H1 (cell line): ENCODE measurements around the gene NOL9. TPM values are rescaled to one million over a fixed set of nuclear protein-coding genes. Genes with fewer than 3 reads are reported as not detected.
A peak's percentile ranks its signal among the peaks of the same experiment; 100 is the strongest.

ENCODE experiments used
- CTCF ChIA-PET: fragments of 300-600 bp; sonication (Branson Sonifier 250); formaldehyde crosslinking; loops from one replicate; lab custom pipeline; 2021; ENCODE audit not compliant: partially characterized antibody; lab: Charles Lee
- POLR2A ChIA-PET: fragments of 300-600 bp; sonication (Branson Sonifier 250); formaldehyde crosslinking; loops from one replicate; lab custom pipeline; 2021; ENCODE audit warnings: inconsistent platforms; ENCODE audit not compliant: partially characterized antibody; lab: Charles Lee
- DNase-seq, 2 experiments: peaks; one replicate each; pipeline versions ENCODE4 v3.0.0 to v3.0.0-alpha.2; 2010 to 2022; ENCODE audit warnings: low spot score in 2 of 2, low read depth in 1 of 2, mixed read lengths in 1 of 2
- FAIRE-seq: peaks from 2 replicates; lab custom pipeline; 2011; peaks lifted over from hg19 to GRCh38; lab: Jason Lieb, UNC
- H2AFZ ChIP-seq: 2 replicates; pipeline ENCODE4 v1.8.1; 2012; ENCODE audit warnings: low read length, inconsistent platforms
- H2AK5ac ChIP-seq: 2 replicates; pipeline ENCODE4 v1.6.1; 2013; ENCODE audit warnings: low read depth, low read length
- H2BK120ac ChIP-seq: replicated peaks from 2 replicates; pipeline ENCODE3; 2013; ENCODE audit warnings: low read depth, low read length, inconsistent platforms
- H2BK12ac ChIP-seq: 2 replicates; pipeline ENCODE4 v1.6.1; 2013; ENCODE audit warnings: low read depth, low read length
- H2BK15ac ChIP-seq: 2 replicates; pipeline ENCODE4 v1.6.1; 2013; ENCODE audit warnings: low read length
- H2BK20ac ChIP-seq: 2 replicates; pipeline ENCODE4 v1.6.1; 2013; ENCODE audit warnings: low read length
- H2BK5ac ChIP-seq: 2 replicates; pipeline ENCODE4 v1.6.1; 2013; ENCODE audit warnings: low read depth, low read length
- H3K14ac ChIP-seq: 2 replicates; pipeline ENCODE4 v1.6.1; 2013; ENCODE audit warnings: inconsistent platforms; ENCODE audit not compliant: insufficient read length
- H3K18ac ChIP-seq: 2 replicates; pipeline ENCODE4 v1.6.1; 2013; ENCODE audit warnings: low read length; ENCODE audit errors: extremely low read depth
- H3K23ac ChIP-seq: 2 replicates; pipeline ENCODE4 v1.6.1; 2013; ENCODE audit warnings: inconsistent platforms; ENCODE audit not compliant: insufficient read length
- H3K23me2 ChIP-seq: 2 replicates; pipeline ENCODE4 v1.6.1; 2013; ENCODE audit warnings: low read depth, low read length
- H3K27ac ChIP-seq: 2 replicates; pipeline ENCODE4 v1.6.1; 2011; ENCODE audit warnings: low read depth, low read length, inconsistent platforms
- H3K27me3 ChIP-seq, 4 experiments: replicated peaks in 1 of 4; 1 replicate in 1 of 4; 2 replicates in 3 of 4; pipeline versions ENCODE4 v1.6.1 to v1.8.1; 2011 to 2013; ENCODE audit warnings: low read length in 3 of 4, mild to moderate bottlenecking in 3 of 4, inconsistent platforms in 2 of 4, mixed read lengths in 2 of 4, moderate library complexity in 1 of 4; ENCODE audit not compliant: control insufficient read depth in 3 of 4, insufficient read depth in 3 of 4; ENCODE audit errors: extremely low read depth in 1 of 4
- H3K36me3 ChIP-seq, 4 experiments: 2 replicates each; pipeline versions ENCODE4 v1.6.1 to v1.8.1; 2011 to 2013; ENCODE audit warnings: mild to moderate bottlenecking in 4 of 4, low read length in 3 of 4, moderate library complexity in 2 of 4, control low read depth in 1 of 4, inconsistent platforms in 1 of 4; ENCODE audit not compliant: insufficient read depth in 4 of 4, control insufficient read depth in 2 of 4
- H3K4ac ChIP-seq: replicated peaks from 2 replicates; pipeline ENCODE3; 2013; ENCODE audit warnings: low read length, low read depth, mixed read lengths, inconsistent platforms; ENCODE audit not compliant: insufficient read length
- H3K4me1 ChIP-seq, 4 experiments: replicated peaks in 1 of 4; 1 replicate in 1 of 4; 2 replicates in 3 of 4; pipeline versions ENCODE4 v1.6.1 to v1.8.1; 2011 to 2013; ENCODE audit warnings: low read length in 3 of 4, inconsistent platforms in 2 of 4, mixed read lengths in 1 of 4; ENCODE audit not compliant: insufficient read depth in 4 of 4, control insufficient read depth in 3 of 4
- H3K4me2 ChIP-seq, 2 experiments: 2 replicates each; pipeline versions ENCODE4 v1.6.1 to v1.8.1; 2011 to 2013; ENCODE audit warnings: low read depth in 2 of 2, low read length in 2 of 2, control low read depth in 1 of 2, inconsistent platforms in 1 of 2, mild to moderate bottlenecking in 1 of 2; ENCODE audit not compliant: insufficient read depth in 1 of 2
- H3K4me3 ChIP-seq, 4 experiments: fragments of 200-600, 300-600 bp in 1 of 4; sonication (generic), shearing (Covaris generic), sonication (Bioruptor Twin) in 1 of 4; 2 replicates each; pipeline versions ENCODE4 v1.5.1 to v1.8.1; 2011 to 2016; ENCODE audit warnings: low read length in 4 of 4, low read depth in 3 of 4, control low read depth in 2 of 4, inconsistent platforms in 2 of 4, mild to moderate bottlenecking in 2 of 4, mixed read lengths in 1 of 4, moderate library complexity in 1 of 4; ENCODE audit not compliant: insufficient read depth in 2 of 4; ENCODE audit errors: extremely low read depth in 1 of 4
- H3K56ac ChIP-seq: replicated peaks from 2 replicates; pipeline ENCODE3; 2013; ENCODE audit warnings: low read depth, mild to moderate bottlenecking, mixed read lengths, low read length, inconsistent platforms; ENCODE audit not compliant: insufficient read length
- H3K79me1 ChIP-seq: 2 replicates; pipeline ENCODE4 v1.6.1; 2013; ENCODE audit warnings: low read depth, low read length, control low read depth
- H3K79me2 ChIP-seq, 2 experiments: 2 replicates each; pipeline versions ENCODE4 v1.6.1 to v1.8.1; 2012 to 2013; ENCODE audit warnings: low read length in 2 of 2, mild to moderate bottlenecking in 2 of 2, inconsistent platforms in 1 of 2; ENCODE audit not compliant: insufficient read depth in 2 of 2, control insufficient read depth in 1 of 2
- H3K9ac ChIP-seq, 4 experiments: replicated peaks in 1 of 4; 1 replicate in 1 of 4; 2 replicates in 3 of 4; pipeline versions ENCODE4 v1.6.1 to v1.8.1; 2011 to 2013; ENCODE audit warnings: low read depth in 3 of 4, low read length in 3 of 4, control low read depth in 2 of 4, mild to moderate bottlenecking in 2 of 4, moderate library complexity in 2 of 4, inconsistent platforms in 1 of 4; ENCODE audit errors: extremely low read depth in 1 of 4
- H3K9me3 ChIP-seq, 2 experiments: 2 replicates each; pipeline versions ENCODE4 v1.6.1 to v1.8.1; 2012 to 2013; ENCODE audit warnings: mild to moderate bottlenecking in 2 of 2, moderate library complexity in 2 of 2, control low read depth in 1 of 2, inconsistent platforms in 1 of 2, low read depth in 1 of 2, low read length in 1 of 2, mixed read lengths in 1 of 2; ENCODE audit not compliant: insufficient read depth in 2 of 2
- H4K20me1 ChIP-seq, 2 experiments: replicated peaks in 1 of 2; 2 replicates each; pipeline versions ENCODE3 to v1.8.1; 2011 to 2013; ENCODE audit warnings: inconsistent platforms in 2 of 2, low read length in 2 of 2, mild to moderate bottlenecking in 1 of 2; ENCODE audit not compliant: insufficient read depth in 2 of 2, control insufficient read depth in 1 of 2
- H4K5ac ChIP-seq: 2 replicates; pipeline ENCODE4 v1.6.1; 2013; ENCODE audit warnings: low read length, low read depth, mixed read lengths, inconsistent platforms; ENCODE audit not compliant: insufficient read length
- H4K8ac ChIP-seq: 2 replicates; pipeline ENCODE4 v1.8.0; 2013; ENCODE audit warnings: mild to moderate bottlenecking, moderate library complexity, low read length, inconsistent platforms; ENCODE audit not compliant: insufficient read depth; ENCODE audit errors: extremely low read depth
- H4K91ac ChIP-seq: replicated peaks from 2 replicates; pipeline ENCODE3; 2013; ENCODE audit warnings: low read length, mixed read lengths, inconsistent platforms; ENCODE audit not compliant: insufficient read length
- ASH2L ChIP-seq: fragments of 200-600, 300-600 bp; sonication (generic); IDR thresholded peaks from one replicate; pipeline ENCODE4 v1.7.1; 2017; ENCODE audit warnings: low read length
- BACH1 ChIP-seq: IDR thresholded peaks from 2 replicates; pipeline ENCODE4 v1.6.1; 2012; ENCODE audit warnings: low read length, improper control_type of control experiment
- CHD2 ChIP-seq: IDR thresholded peaks from 2 replicates; pipeline ENCODE4 v1.6.1; 2012; ENCODE audit warnings: low read length, improper control_type of control experiment
- CREB1 ChIP-seq: IDR thresholded peaks from 2 replicates; pipeline ENCODE4 v1.6.1; 2012; ENCODE audit warnings: inconsistent platforms
- EP300 ChIP-seq, 2 experiments: IDR thresholded peaks; 1 replicate in 1 of 2; 2 replicates in 1 of 2; pipeline ENCODE4 v1.6.1; 2011 to 2012; ENCODE audit warnings: low read depth in 2 of 2, low read length in 2 of 2, mild to moderate bottlenecking in 2 of 2, borderline replicate concordance in 1 of 2, inconsistent platforms in 1 of 2, moderate library complexity in 1 of 2
- GABPA ChIP-seq: IDR thresholded peaks from 2 replicates; pipeline ENCODE4 v1.6.1; 2011; ENCODE audit warnings: mild to moderate bottlenecking, low read length, moderate library complexity, borderline replicate concordance; ENCODE audit not compliant: insufficient read depth
- NRF1 ChIP-seq: IDR thresholded peaks from 2 replicates; pipeline ENCODE4 v1.6.1; 2011; ENCODE audit warnings: mild to moderate bottlenecking, low read depth, low read length, improper control_type of control experiment
- PHF8 ChIP-seq: fragments of 200-600 bp; sonication (generic); conservative IDR thresholded peaks from 2 replicates; pipeline ENCODE4 v1.7.1; 2012; ENCODE audit warnings: low read depth, mild to moderate bottlenecking, inconsistent platforms, low read length, moderate library complexity
- POLR2AphosphoS5 ChIP-seq: IDR thresholded peaks from 2 replicates; pipeline ENCODE4 v1.6.1; 2011; ENCODE audit warnings: low read depth, low read length
- RBBP5 ChIP-seq: IDR thresholded peaks from 2 replicates; pipeline ENCODE4 v1.7.1; 2012; ENCODE audit warnings: low read depth, mild to moderate bottlenecking, inconsistent platforms, low read length, moderate library complexity, borderline replicate concordance
- SP2 ChIP-seq: IDR thresholded peaks from 2 replicates; pipeline ENCODE4 v1.6.1; 2012; ENCODE audit warnings: mild to moderate bottlenecking, low read length, inconsistent platforms
- TCF12 ChIP-seq: IDR thresholded peaks from 2 replicates; pipeline ENCODE4 v1.6.1; 2011; ENCODE audit warnings: low read depth, mild to moderate bottlenecking, low read length
- USF2 ChIP-seq: IDR thresholded peaks from 2 replicates; pipeline ENCODE4 v1.6.1; 2011; ENCODE audit warnings: low read length, improper control_type of control experiment
- WGBS, 2 experiments: shearing (Covaris generic) in 1 of 2; methylation state at CpG; one replicate each; pipeline versions ENCODE4 v1.1.6 to v1.1.7; 2013 to 2015; ENCODE audit warnings: low lambda C conversion rate in 2 of 2, mixed read lengths in 2 of 2, inconsistent platforms in 1 of 2, low coverage in 1 of 2, missing lambda C conversion rate in 1 of 2; ENCODE audit not compliant: insufficient replicate concordance in 2 of 2, insufficient coverage in 1 of 2, insufficient read length in 1 of 2; ENCODE audit errors: extremely low coverage in 1 of 2, missing lambda C conversion rate in 1 of 2; 5-methylcytosine and 5-hydroxymethylcytosine counted together
- polyA plus RNA-seq, 7 experiments: library from polyadenylated mRNA; depleted of rRNA in 3 of 7; stranded (reverse) in 5 of 7; unstranded in 2 of 7; fragments of >200 nt in 5 of 7; fragments of 200-250 nt in 2 of 7; gene quantifications; 1 replicate in 5 of 7; 2 replicates in 1 of 7; 4 replicates in 1 of 7; pipeline versions ENCODE4 v1.2.1 to v1.2.3, GENCODE V29; 2011 to 2013; ENCODE audit warnings: missing spikeins in 2 of 7, mixed read lengths in 2 of 7
- total RNA-seq: library from RNA; stranded (reverse); fragmentation: NEBNext Ultra II Directional; extraction: Animal tissue kit (Norgen Biotek cat#: 25700); gene quantifications from 2 replicates; pipeline ENCODE4 v1.2.1, GENCODE V29; 2021

NOL9 gene
- total and polyA plus RNA-seq, 2 of the 8 experiments (the other 6 are each of a cell fraction or from before 2014, with no cell fraction given) = 17.1 to 38.1 TPM

GRCh38 chr1:6491081-6491449 lies 63.2 kb downstream of the NOL9 start:
- Histone ChIP-seq H4K91ac (peak overlapping the region; percentile 52), H3K4me1 (peaks cover 0 to 34% (median 19%) of the 10 kb centered on the region in 4 experiments; a peak in 6 of 7 replicates), H2AFZ (no peak overlapping the region), H2BK12ac (0 out of 2 replicates have a peak overlapping the region, but pooled peaks have one; percentile 40), H3K23ac (no peak overlapping the region), H3K79me1 (no peaks in the 10 kb centered on the region; the same call in 1 of the 2 replicates), H3K9ac (no peak overlapping the region), H3K14ac (no peak overlapping the region), H3K56ac (no peak overlapping the region), H3K23me2 (peaks cover 11% of the 10 kb centered on the region; the same call in 1 of the 2 replicates), H2BK5ac (0 out of 2 replicates have a peak overlapping the region, but pooled peaks have one; percentile 48), H3K36me3 (no peaks in the 10 kb centered on the region), H3K27me3 (peaks cover 0 to 5% (median 4%) of the 10 kb centered on the region in 4 experiments; a peak in 5 of 7 replicates), H2BK120ac (no peak overlapping the region), H3K27ac (no peak overlapping the region), H4K5ac (no peak overlapping the region), H3K4me2 (peak overlapping the region; percentile 80 to 92), H3K4ac (no peak overlapping the region), H3K9me3 (no peaks in the 10 kb centered on the region), H4K20me1 (peaks cover 2 to 6% of the 10 kb centered on the region in 2 experiments), H2BK15ac (no peak overlapping the region; the same call in 1 of the 2 replicates), H2BK20ac (no peak overlapping the region; the same call in 1 of the 2 replicates), H3K4me3 (peak overlapping the region; percentile 45 to 80 (median 68)), H3K79me2 (no peaks in the 10 kb centered on the region), H2AK5ac (peak overlapping the region; percentile 83; the same call in 1 of the 2 replicates), H4K8ac (no peak overlapping the region; the same call in 1 of the 2 replicates), H3K18ac (no peak overlapping the region)
- FAIRE-seq = no peak
- DNase-seq = no peak
- CTCF ChIA-PET = interaction anchor here (0.6 to 12.0 kb wide), 18 partner anchors 8 to 143 kb away, joined by 3 to 168 read pairs (median 5); partner anchors contain the start of gene NOL9
- 23% methylated on average over 6 of the region's 6 CpGs; no CpG with 5 or more reads in 1 of the 2 experiments for WGBS, 2 experiments
- POLR2A ChIA-PET = interaction anchor here (0.6 to 1.6 kb wide), 10 partner anchors 11 to 119 kb away, joined by 3 to 8 read pairs (median 4); no protein-coding TSS in a partner anchor
- TF ChIP-seq EP300 (IDR thresholded peaks at IDR 0.05; ENCODE audit: borderline replicate concordance in 1 of 2, low read depth in 2 of 2, low read length in 2 of 2) (no peak), ASH2L (no peak), BACH1 (no peak), GABPA (no peak), NRF1 (no peak), RBBP5 (0 out of 2 replicates have a peak, but pooled peaks have one; percentile 24), SP2 (no peak), PHF8 (0 out of 2 replicates have a peak, but pooled peaks have one; percentile 13), TCF12 (no peak), CHD2 (no peak), CREB1 (no peak), POLR2AphosphoS5 (no peak), USF2 (no peak)
